GM18517 (cell line): ENCODE results near the gene ZNF101.

Source experiments
- ATAC-seq: cut with Tn5 transposase; IDR thresholded peaks from one replicate; pipeline ENCODE4 v1.9.1; 2021; ENCODE audit warnings: mild to moderate bottlenecking, moderate library complexity; ENCODE audit not compliant: unreplicated experiment

The ZNF101 gene

GRCh38 chr19:19637523-19638251 lies 31.0 kb upstream of the ZNF101 start:
- ATAC-seq, result no peak

- ATAC-seq, result no peak
These were observed 26.0 kb upstream of the ZNF101 start for GRCh38 chr19:19642506-19643157.

GRCh38 chr19:19643158-19644053 lies 25.2 kb upstream of the ZNF101 start, which contains the start of gene GMIP:
Gene GMIP, minus strand, starts transcription at chr19:19643657. Its CDS starts 128 bp downstream, at chr19:19643529.
- ATAC-seq, result no peak

- ATAC-seq, result no peak
These were observed 24.6 kb upstream of the ZNF101 start for GRCh38 chr19:19644054-19644388.

GRCh38 chr19:19645233-19645870 lies 23.3 kb upstream of the ZNF101 start:
- ATAC-seq, result no peak

- no peak for ATAC-seq
These were observed 21.4 kb upstream of the ZNF101 start for GRCh38 chr19:19647037-19647835.

GRCh38 chr19:19649155-19649554 lies 19.5 kb upstream of the ZNF101 start:
- no peak for ATAC-seq

GRCh38 chr19:19649580-19649995 lies 19.1 kb upstream of the ZNF101 start:
- ATAC-seq, result no peak

GRCh38 chr19:19650331-19650730 lies 18.3 kb upstream of the ZNF101 start:
- no peak for ATAC-seq

GRCh38 chr19:19651076-19651475 lies 17.6 kb upstream of the ZNF101 start:
- ATAC-seq, result no peak

GRCh38 chr19:19652482-19653295 lies 15.9 kb upstream of the ZNF101 start:
- ATAC-seq, result no peak

- no peak for ATAC-seq
These were observed 15.0 kb upstream of the ZNF101 start for GRCh38 chr19:19653597-19654147.

GRCh38 chr19:19654441-19654840 lies 14.2 kb upstream of the ZNF101 start:
- ATAC-seq, result no peak

GRCh38 chr19:19655051-19655594 lies 13.5 kb upstream of the ZNF101 start:
- no peak for ATAC-seq

- no peak for ATAC-seq
These were observed 12.8 kb upstream of the ZNF101 start for GRCh38 chr19:19655641-19656343.

GRCh38 chr19:19656451-19657396 lies 11.9 kb upstream of the ZNF101 start:
- ATAC-seq, result no peak

GRCh38 chr19:19657397-19657783 lies 11.2 kb upstream of the ZNF101 start:
- ATAC-seq, result no peak
